Measurements from ENCODE around the gene MAP3K10. TPM values are rescaled to one million over a fixed set of nuclear protein-coding genes. Genes with fewer than 3 reads are reported as not detected.

The MAP3K10 gene
- total RNA-seq, 4 donors from 2014 or later: 10.8 to 19.5 (median 11.9) TPM

GRCh38 chr19:40252395-40252794, 61.2 kb downstream of the MAP3K10 start:
- no peak overlapping the region for H3K27ac ChIP-seq

GRCh38 chr19:40253611-40254092, 62.4 kb downstream of the MAP3K10 start:
- H3K27me3 ChIP-seq: no peaks in the 10 kb centered on the region
- WGBS, 2 donors (ENCODE audit: low coverage in 1 of 2): 53 to 58% methylated on average over 4 to 8 of the region's 8 CpGs
- H3K4me1 ChIP-seq: no peaks in the 10 kb centered on the region
- no peaks in the 10 kb centered on the region for H3K9me3 ChIP-seq
- in situ Hi-C loops (cut with MboI; ENCODE audit: low pct_ligation_motif_present in 1 of 4, low pct_unique_long_range_greater_than_20kb in 1 of 4, low sequenced_read_pairs in 3 of 4) (no loop called here), intact Hi-C loops (cut with DNase I; ENCODE audit: low total_unique reads) (no loop called here)
- H3K36me3 ChIP-seq: peaks cover 0 to 21% (median 9%) of the 10 kb centered on the region in 4 donors
- no peak overlapping the region for H3K4me3 ChIP-seq
- H3K27ac ChIP-seq: no peak overlapping the region
- TF ChIP-seq EP300 (IDR thresholded peaks at IDR 0.05; ENCODE audit: low read depth): no peak
- no peak for TF ChIP-seq CTCF (IDR thresholded peaks at IDR 0.05)
- no peak for TF ChIP-seq POLR2AphosphoS5 (IDR thresholded peaks at IDR 0.05)
- TF ChIP-seq POLR2A (IDR thresholded peaks at IDR 0.05): no peak
- no peak for DNase-seq

More at GRCh38 chr19:40252395-40252794, 61.2 kb downstream of the MAP3K10 start:
- no peaks in the 10 kb centered on the region for H3K9me3 ChIP-seq
- H3K4me1 ChIP-seq: no peaks in the 10 kb centered on the region
- peaks cover 0 to 21% (median 9%) of the 10 kb centered on the region in 4 donors for H3K36me3 ChIP-seq
- intact Hi-C loops (cut with DNase I; ENCODE audit: low total_unique reads) (no loop called here), in situ Hi-C loops (cut with MboI; ENCODE audit: low pct_ligation_motif_present in 1 of 4, low pct_unique_long_range_greater_than_20kb in 1 of 4, low sequenced_read_pairs in 3 of 4) (no loop called here)
- TF ChIP-seq CTCF (IDR thresholded peaks at IDR 0.05) (no peak), EP300 (IDR thresholded peaks at IDR 0.05; ENCODE audit: low read depth) (no peak), POLR2AphosphoS5 (IDR thresholded peaks at IDR 0.05) (no peak), POLR2A (IDR thresholded peaks at IDR 0.05) (no peak)
- 84 to 87% methylated on average over 4 to 7 of the region's 7 CpGs for WGBS, 2 donors (ENCODE audit: low coverage in 1 of 2)
- no peak for DNase-seq
- no peak overlapping the region for H3K4me3 ChIP-seq
- H3K27me3 ChIP-seq: no peaks in the 10 kb centered on the region

- Histone ChIP-seq H3K36me3 (peaks cover 0 to 21% (median 9%) of the 10 kb centered on the region in 4 donors), H3K4me1 (no peaks in the 10 kb centered on the region), H3K27ac (no peak overlapping the region), H3K4me3 (no peak overlapping the region), H3K9me3 (no peaks in the 10 kb centered on the region), H3K27me3 (no peaks in the 10 kb centered on the region)
- WGBS, 2 donors (ENCODE audit: low coverage in 1 of 2): 86 to 93% methylated on average over 2 to 15 of the region's 16 CpGs
- intact Hi-C loops (cut with DNase I; ENCODE audit: low total_unique reads): no loop called here
- TF ChIP-seq POLR2AphosphoS5 (IDR thresholded peaks at IDR 0.05): no peak
- no peak for TF ChIP-seq EP300 (IDR thresholded peaks at IDR 0.05; ENCODE audit: low read depth)
- no peak for TF ChIP-seq CTCF (IDR thresholded peaks at IDR 0.05)
- no peak for TF ChIP-seq POLR2A (IDR thresholded peaks at IDR 0.05)
- DNase-seq: no peak
- in situ Hi-C loops (cut with MboI; ENCODE audit: low pct_ligation_motif_present in 1 of 4, low pct_unique_long_range_greater_than_20kb in 1 of 4, low sequenced_read_pairs in 3 of 4): no loop called here
Observed at GRCh38 chr19:40254714-40255418, 63.6 kb downstream of the MAP3K10 start.

- Histone ChIP-seq H3K27me3 (no peaks in the 10 kb centered on the region), H3K9me3 (no peaks in the 10 kb centered on the region), H3K27ac (no peak overlapping the region), H3K36me3 (peaks cover 0 to 21% (median 9%) of the 10 kb centered on the region in 4 donors), H3K4me3 (no peak overlapping the region), H3K4me1 (no peaks in the 10 kb centered on the region)
- no peak for TF ChIP-seq CTCF (IDR thresholded peaks at IDR 0.05)
- no peak for TF ChIP-seq EP300 (IDR thresholded peaks at IDR 0.05; ENCODE audit: low read depth)
- TF ChIP-seq POLR2A (IDR thresholded peaks at IDR 0.05): no peak
- TF ChIP-seq POLR2AphosphoS5 (IDR thresholded peaks at IDR 0.05): no peak
- 92 to 94% methylated on average over 2 to 3 of the region's 3 CpGs for WGBS, 2 donors (ENCODE audit: low coverage in 1 of 2)
- intact Hi-C loops (cut with DNase I; ENCODE audit: low total_unique reads) (no loop called here), in situ Hi-C loops (cut with MboI; ENCODE audit: low pct_ligation_motif_present in 1 of 4, low pct_unique_long_range_greater_than_20kb in 1 of 4, low sequenced_read_pairs in 3 of 4) (no loop called here)
- no peak for DNase-seq
Observed at GRCh38 chr19:40255619-40256166, 64.5 kb downstream of the MAP3K10 start.
